ENCODE data around the gene GPR141. TPM values are rescaled to one million over a fixed set of nuclear protein-coding genes. Genes with fewer than 3 reads are reported as not detected.
"Not testable (repeated sequence)": the region's sequence is repeated elsewhere in the genome, so short reads cannot be mapped to it uniquely, and the experiment has no call there.

The GPR141 gene
- total RNA-seq, 1 experiment from 2014 or later, result not detected

DNA sequence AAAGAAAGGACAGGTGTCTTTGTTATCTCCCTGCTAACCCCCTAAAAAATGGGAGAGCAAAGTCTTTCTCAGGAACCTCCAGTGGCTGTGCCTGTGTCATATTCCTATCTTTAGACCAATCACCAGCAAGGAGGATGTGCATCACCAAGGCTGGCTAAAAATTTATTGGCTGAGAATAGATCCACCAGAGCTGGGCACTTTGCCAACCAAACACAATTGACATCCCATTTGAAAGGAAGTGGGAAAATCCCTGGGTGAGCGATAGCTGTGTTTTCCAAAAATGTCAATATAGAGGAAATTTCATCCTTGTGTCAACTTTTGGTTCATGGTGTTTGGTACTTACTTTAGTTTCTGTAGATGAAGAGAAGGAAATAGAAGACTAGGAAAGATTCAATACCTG lies 13.1 kb upstream of the GPR141 start:
- no peak overlapping the region for H3K4me3 ChIP-seq (ENCODE audit: insufficient read depth, low read depth, low read length)
- no peaks in the 10 kb centered on the region for H3K27me3 ChIP-seq (ENCODE audit: control insufficient read depth, insufficient read depth, low read length)
- no peak for DNase-seq
- no peaks in the 10 kb centered on the region for H3K36me3 ChIP-seq (replicated peaks; ENCODE audit: control insufficient read depth, insufficient read depth, low read length)

DNA sequence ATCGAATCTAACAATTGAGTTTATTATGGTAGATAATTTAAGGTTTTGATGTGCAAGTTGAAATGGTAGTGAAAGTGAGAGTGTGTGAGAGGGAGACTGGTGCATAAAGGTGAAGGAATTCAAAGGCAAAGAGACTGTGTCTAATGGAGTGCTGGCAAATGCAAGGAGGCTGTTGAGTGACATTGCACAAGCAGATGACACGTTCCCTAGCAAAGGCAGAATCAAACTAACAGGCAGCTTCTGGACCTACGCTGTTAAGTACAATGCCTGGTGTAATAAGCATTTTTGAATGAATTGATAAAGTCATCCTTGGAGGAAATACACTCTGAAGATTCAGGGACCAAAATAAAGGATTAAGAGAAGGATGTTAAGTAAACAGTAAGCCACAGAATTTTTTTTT lies 11.7 kb upstream of the GPR141 start:
- no peak for DNase-seq
- H3K4me3 ChIP-seq (ENCODE audit: insufficient read depth, low read depth, low read length), result no peak overlapping the region

DNA sequence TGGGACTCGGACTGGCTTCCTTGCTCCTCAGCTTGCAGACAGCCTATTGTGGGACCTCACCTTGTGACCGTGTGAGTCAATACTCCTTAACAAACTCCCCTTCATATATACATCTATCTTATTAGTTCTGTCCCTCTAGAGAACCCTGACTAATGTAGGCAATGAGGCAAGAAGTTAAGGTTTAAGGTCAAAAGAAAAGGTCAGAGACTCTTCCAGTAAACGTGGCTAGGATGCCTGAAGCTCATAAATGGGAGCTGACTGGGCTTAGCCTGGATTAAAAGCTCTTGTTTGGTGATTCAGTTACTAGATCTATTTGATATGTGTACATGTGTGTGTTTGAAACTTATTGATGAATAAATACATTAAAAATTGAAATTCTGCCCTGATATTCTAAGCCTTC lies 10.6 kb upstream of the GPR141 start:
- Histone ChIP-seq H3K4me3 (ENCODE audit: insufficient read depth, low read depth, low read length) (no peak overlapping the region), H3K36me3 (replicated peaks; ENCODE audit: control insufficient read depth, insufficient read depth, low read length) (no peaks in the 10 kb centered on the region), H3K27me3 (ENCODE audit: control insufficient read depth, insufficient read depth, low read length) (no peaks in the 10 kb centered on the region)
- DNase-seq, result no peak

More for the DNA sequence above, 11.7 kb upstream of the GPR141 start:
- H3K27me3 ChIP-seq (ENCODE audit: control insufficient read depth, insufficient read depth, low read length), result no peaks in the 10 kb centered on the region
- no peaks in the 10 kb centered on the region for H3K36me3 ChIP-seq (replicated peaks; ENCODE audit: control insufficient read depth, insufficient read depth, low read length)

DNA sequence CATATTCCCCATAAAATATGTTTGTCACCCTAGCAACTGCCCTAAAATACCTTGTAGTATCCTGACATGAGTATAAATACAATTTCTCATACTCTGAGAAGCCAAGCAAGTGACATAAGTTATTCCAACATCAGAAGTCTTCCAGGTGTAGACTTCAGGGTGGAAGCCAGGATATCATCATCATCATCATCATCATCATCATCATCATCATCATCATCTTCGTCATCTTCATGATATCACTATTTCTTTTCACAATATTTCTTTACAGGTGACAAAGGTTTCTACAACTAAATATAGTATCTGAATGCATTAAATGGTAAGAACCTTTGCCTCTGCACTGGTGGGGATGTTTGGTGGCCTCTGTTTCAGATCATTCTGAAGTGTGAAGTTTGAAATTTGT lies 10.0 kb upstream of the GPR141 start:
- H3K36me3 ChIP-seq (replicated peaks; ENCODE audit: control insufficient read depth, insufficient read depth, low read length), result no peaks in the 10 kb centered on the region
- H3K4me3 ChIP-seq (ENCODE audit: insufficient read depth, low read depth, low read length), result no peak overlapping the region
- H3K27me3 ChIP-seq (ENCODE audit: control insufficient read depth, insufficient read depth, low read length), result no peaks in the 10 kb centered on the region
- DNase-seq, result no peak

DNA sequence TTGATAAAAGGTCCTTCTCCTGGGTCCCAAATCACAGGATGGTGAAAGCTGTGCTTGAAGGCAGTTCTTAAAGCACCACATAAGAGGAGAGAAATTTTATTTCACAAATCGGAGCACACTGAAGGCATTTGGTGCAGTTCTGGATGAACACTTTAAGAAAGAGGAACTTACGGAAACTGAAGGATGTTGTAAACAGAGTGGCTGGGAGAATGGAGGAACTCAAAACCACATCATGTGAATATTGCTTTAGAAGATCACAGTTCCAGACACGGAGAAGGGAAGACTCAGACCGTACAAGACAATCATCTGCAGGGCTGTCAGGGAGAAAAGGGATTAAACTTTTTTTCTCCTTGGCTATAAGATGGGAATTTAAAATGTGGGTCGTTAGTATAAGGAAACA lies 9.0 kb upstream of the GPR141 start:
- DNase-seq, result no peak
- H3K36me3 ChIP-seq (replicated peaks; ENCODE audit: control insufficient read depth, insufficient read depth, low read length), result no peaks in the 10 kb centered on the region
- no peaks in the 10 kb centered on the region for H3K27me3 ChIP-seq (ENCODE audit: control insufficient read depth, insufficient read depth, low read length)
- no peak overlapping the region for H3K4me3 ChIP-seq (ENCODE audit: insufficient read depth, low read depth, low read length)

DNA sequence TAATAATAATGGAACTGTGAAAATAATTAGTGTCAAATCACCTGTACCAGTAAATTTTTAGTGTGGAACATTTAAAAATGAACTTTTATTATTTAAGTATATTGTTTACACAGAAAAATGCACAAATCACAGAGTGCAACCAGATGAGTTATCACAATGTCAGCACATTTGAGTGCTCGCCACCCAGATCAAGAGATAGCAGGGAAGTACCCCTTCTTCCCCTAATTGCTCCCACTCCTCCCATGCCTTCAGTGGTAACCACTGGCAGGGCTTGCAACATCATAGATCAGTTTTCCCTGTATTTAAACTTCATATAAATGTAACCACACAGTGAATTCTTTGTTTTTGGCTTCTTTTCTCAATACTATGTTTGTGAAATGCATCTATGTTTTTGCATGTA lies 7.8 kb upstream of the GPR141 start:
- Histone ChIP-seq H3K27me3 (ENCODE audit: control insufficient read depth, insufficient read depth, low read length) (no peaks in the 10 kb centered on the region), H3K36me3 (replicated peaks; ENCODE audit: control insufficient read depth, insufficient read depth, low read length) (no peaks in the 10 kb centered on the region), H3K4me3 (ENCODE audit: insufficient read depth, low read depth, low read length) (no peak overlapping the region)
- no peak for DNase-seq

DNA sequence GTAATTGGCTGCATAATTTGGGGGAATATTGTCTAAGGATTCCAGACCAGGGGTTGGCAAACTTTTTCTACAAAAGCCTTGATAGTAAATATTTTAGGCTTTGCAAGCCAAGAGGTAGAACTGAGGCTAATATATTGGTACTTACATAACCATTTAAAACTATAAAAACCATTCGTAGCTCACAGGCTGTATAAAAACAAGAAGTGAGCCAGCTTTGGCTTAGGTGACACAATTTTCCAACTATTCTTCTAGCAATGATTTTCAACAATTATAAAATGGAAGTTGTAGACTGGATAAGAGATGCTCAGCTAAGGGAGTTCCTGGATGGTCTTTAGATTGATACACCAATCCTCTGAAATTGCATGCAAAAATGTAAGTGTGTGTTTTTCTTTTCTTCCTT lies 1.4 kb downstream of the GPR141 start:
- no peak overlapping the region for H3K4me3 ChIP-seq (ENCODE audit: insufficient read depth, low read depth, low read length)
- H3K36me3 ChIP-seq (replicated peaks; ENCODE audit: control insufficient read depth, insufficient read depth, low read length), result no peaks in the 10 kb centered on the region
- no peak for DNase-seq
- no peaks in the 10 kb centered on the region for H3K27me3 ChIP-seq (ENCODE audit: control insufficient read depth, insufficient read depth, low read length)

DNA sequence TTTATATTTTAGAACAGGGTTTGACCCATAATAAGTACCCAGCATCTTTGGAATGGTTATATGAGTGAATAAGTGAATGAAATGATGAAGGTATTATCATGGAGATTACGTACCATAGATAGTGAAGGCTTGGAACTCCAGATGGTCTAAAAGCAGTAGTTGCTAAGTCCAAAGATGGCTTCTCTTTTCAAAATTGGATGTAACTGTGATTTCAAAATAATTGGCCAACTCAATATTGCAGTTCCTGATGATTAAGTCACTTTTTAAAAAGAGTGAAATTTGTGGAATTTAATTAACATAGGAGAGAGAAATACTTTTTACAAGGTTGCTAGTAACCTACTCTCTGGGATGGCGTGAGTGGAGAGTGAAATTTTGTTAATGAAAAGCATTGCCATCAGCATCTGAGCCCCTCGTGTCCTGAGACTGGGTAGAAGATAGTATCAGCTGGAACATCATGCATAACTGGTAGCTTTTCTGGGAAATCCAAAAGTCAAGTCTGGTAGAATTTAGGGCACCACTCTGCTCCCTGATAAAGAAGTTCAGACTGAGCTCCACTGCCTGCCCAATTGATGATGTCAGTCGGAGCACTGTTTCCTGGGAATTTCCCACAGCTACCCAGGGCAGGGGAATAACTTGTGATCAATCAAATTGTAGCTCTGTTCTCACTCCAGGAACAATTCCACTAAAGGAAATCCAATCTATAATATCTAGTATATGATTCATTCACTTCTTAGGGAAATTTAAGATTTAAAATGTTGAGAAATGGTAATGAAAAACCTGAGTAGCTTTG lies 3.2 kb downstream of the GPR141 start:
- DNase-seq, result no peak
- Histone ChIP-seq H3K36me3 (replicated peaks; ENCODE audit: control insufficient read depth, insufficient read depth, low read length) (no peaks in the 10 kb centered on the region), H3K27me3 (ENCODE audit: control insufficient read depth, insufficient read depth, low read length) (no peaks in the 10 kb centered on the region), H3K4me3 (ENCODE audit: insufficient read depth, low read depth, low read length) (no peak overlapping the region)

DNA sequence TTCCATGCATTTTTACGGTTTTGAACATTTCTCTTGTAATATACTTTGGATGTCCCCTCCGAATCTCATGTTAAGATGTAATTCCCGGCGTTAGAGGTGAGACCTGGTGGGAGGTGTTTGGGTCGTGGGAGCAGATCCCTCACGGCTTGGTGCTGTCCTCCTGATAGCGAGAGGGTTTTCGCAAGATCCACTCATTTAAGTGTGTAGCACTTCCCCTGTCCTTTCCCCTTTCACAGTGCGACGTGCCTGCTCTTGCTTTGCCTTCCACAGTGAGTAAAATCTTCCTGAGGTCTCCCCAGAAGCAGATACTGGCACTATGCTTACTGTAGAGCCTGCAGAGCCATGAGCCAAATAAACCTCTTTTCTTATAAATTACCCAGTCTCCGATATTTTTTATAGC lies 6.6 kb downstream of the GPR141 start:
- Histone ChIP-seq H3K27me3 (ENCODE audit: control insufficient read depth, insufficient read depth, low read length) (no peaks in the 10 kb centered on the region), H3K4me3 (ENCODE audit: insufficient read depth, low read depth, low read length) (no peak overlapping the region), H3K36me3 (replicated peaks; ENCODE audit: control insufficient read depth, insufficient read depth, low read length) (no peaks in the 10 kb centered on the region)
- no peak for DNase-seq

DNA sequence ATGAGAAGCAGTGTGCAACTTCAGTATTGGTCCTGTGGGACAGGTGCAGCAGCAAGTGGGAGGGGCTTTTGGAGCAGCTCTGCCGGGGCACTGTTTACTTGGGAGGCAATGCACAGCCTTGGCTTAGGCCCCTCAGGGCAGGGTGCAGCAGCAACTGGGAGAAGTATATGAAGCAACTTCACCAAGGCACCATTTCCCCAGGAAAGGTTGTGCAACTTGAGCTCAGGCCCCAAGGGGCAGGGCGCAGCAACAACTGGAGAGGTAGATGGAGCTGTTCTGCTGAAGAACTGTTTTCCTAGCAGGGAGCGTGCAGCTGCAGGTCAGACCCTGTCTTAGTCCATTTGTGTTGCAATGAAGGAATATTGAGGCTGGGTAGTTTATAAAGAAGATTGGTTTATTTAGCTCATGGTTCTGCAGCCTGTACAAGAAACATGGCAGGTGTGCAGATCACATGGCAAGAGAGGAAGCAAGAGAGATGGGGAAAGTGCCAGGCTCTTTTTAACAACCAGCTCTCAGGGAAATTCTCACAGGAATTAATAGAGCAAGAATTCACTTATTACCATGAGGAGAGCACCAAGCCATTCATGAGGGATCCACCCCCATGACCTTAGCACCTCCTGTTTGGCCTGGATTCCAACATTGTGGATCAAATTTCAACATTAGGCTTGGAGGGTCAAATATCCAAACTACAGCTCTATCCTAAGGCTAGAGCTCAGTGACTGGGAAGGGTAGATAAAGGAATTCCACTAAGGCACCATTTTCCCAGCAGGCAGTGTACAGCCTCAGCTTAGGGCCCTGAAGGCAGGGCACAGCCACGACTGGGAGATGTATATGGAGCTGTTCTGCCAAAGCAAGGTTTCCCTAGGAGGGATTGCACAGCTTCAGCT lies 10.9 kb downstream of the GPR141 start:
- peak; percentile 7 for DNase-seq
- no peak overlapping the region for H3K4me3 ChIP-seq (ENCODE audit: insufficient read depth, low read depth, low read length)
- no peaks in the 10 kb centered on the region for H3K27me3 ChIP-seq (ENCODE audit: control insufficient read depth, insufficient read depth, low read length)
- no peaks in the 10 kb centered on the region for H3K36me3 ChIP-seq (replicated peaks; ENCODE audit: control insufficient read depth, insufficient read depth, low read length)

DNA sequence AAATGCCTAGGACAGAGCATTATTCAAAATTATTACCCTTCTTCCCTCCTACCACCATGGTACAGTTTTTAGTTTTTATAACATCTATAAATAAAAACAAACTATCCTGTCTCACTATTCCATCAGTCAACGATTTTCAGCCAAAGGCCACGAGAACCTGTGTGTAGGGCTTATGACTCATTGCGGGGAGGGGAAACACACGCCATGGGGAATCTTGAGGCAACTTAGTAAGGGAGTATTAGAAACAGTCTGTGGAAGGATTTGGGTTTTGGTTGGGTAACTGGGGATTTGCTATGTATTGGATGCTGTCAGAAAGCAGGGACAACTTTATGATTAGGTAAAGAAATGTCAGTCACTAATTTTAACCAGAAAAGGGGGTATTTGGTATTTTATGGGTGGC lies 14.7 kb downstream of the GPR141 start:
- Histone ChIP-seq H3K4me3 (ENCODE audit: insufficient read depth, low read depth, low read length) (no peak overlapping the region), H3K27me3 (ENCODE audit: control insufficient read depth, insufficient read depth, low read length) (no peaks in the 10 kb centered on the region), H3K36me3 (replicated peaks; ENCODE audit: control insufficient read depth, insufficient read depth, low read length) (no peaks in the 10 kb centered on the region)
- DNase-seq, result no peak

DNA sequence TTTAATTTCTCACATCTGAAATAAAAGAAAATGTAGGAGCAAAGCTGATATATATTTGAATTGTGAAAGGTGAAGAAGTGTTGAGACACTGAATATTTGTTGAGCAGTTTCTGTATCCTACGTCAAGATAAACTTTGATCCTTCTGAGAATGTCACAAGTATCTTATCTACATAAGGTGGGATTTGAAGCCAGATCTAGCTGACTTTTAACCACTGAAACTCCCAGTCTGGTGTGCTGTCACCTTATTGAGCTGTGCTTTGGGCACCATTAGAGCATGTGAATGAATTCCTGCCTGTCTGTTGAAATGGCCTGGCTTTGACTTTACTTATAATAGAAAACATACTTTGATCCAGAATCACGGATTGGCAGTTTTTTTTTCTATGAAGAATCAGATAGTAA lies 15.2 kb downstream of the GPR141 start:
- no peaks in the 10 kb centered on the region for H3K36me3 ChIP-seq (replicated peaks; ENCODE audit: control insufficient read depth, insufficient read depth, low read length)
- DNase-seq, result no peak
- no peak overlapping the region for H3K4me3 ChIP-seq (ENCODE audit: insufficient read depth, low read depth, low read length)
- H3K27me3 ChIP-seq (ENCODE audit: control insufficient read depth, insufficient read depth, low read length), result no peaks in the 10 kb centered on the region

DNA sequence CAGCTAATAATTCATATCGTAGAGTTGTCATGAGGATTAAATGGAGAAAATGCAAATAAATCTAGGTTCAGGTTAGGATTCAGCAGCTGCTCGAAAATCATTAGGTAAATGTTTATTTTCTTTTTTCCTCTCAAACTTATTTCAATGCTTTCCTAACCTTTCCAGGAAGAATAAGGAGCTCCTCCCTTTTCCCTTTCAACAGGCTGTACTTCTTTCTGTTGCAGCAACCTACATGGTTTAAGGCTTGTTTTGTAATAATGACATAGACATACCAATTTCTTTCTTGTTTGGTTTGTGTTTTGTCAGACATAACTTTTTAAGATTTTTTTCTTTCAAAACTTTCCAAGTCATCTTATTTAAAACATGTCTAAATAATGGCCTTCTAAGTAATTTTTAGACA lies 18.2 kb downstream of the GPR141 start:
- H3K27me3 ChIP-seq (ENCODE audit: control insufficient read depth, insufficient read depth, low read length), result no peaks in the 10 kb centered on the region
- no peaks in the 10 kb centered on the region for H3K36me3 ChIP-seq (replicated peaks; ENCODE audit: control insufficient read depth, insufficient read depth, low read length)
- no peak for DNase-seq
- no peak overlapping the region for H3K4me3 ChIP-seq (ENCODE audit: insufficient read depth, low read depth, low read length)

DNA sequence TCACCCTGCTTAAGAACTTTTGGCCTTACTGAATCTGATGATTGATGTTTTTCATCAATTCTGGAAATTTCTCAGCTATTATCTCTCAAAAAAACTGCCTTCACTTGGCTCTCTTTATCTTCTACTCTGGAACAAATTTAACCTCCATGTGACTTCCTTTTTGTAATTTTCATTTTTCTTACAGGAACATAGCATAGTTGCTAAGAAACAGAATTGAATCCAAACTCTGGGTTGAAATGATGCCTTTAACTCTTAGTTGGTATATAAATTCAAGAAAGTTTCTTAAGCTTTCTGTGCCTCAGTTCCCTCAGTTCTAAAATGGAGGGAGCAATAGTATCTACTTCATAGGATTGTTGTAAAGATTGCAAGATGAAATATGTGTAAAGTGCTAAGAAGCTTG lies 19.8 kb downstream of the GPR141 start:
- no peak for DNase-seq
- Histone ChIP-seq H3K27me3 (ENCODE audit: control insufficient read depth, insufficient read depth, low read length) (no peaks in the 10 kb centered on the region), H3K4me3 (ENCODE audit: insufficient read depth, low read depth, low read length) (no peak overlapping the region), H3K36me3 (replicated peaks; ENCODE audit: control insufficient read depth, insufficient read depth, low read length) (no peaks in the 10 kb centered on the region)

DNA sequence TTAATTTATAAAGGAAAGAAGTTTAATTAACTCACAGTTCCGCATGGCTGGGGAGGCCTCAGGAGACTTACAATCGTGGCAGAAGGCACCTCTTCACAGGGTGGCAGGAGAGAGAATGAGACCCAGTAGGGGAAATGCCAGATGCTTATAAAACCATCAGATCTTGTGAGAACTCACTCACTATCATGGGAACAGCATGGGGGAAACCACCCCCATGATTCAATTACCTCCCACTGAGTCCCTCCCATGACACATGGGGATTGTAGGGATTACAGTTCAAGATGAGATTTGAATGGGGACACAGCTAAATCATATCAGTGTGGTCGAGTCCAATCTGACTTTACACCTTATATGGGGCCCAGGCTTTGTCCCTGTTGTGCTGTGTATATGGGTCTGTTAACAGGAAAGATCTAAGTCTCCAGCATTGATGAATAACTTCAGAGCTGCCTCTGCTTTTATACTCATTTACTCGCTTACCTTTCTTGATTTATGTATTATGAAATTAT lies 20.8 kb downstream of the GPR141 start:
- DNase-seq; H3K4me3 ChIP-seq (ENCODE audit: insufficient read depth, low read depth, low read length); H3K27me3 ChIP-seq (ENCODE audit: control insufficient read depth, insufficient read depth, low read length); H3K36me3 ChIP-seq (replicated peaks; ENCODE audit: control insufficient read depth, insufficient read depth, low read length): not testable (repeated sequence)

All from H7 (cell line).